Vagina (tissue), 2 donors: Measurements from ENCODE around the gene CARHSP1. TPM values are rescaled to one million over a fixed set of nuclear protein-coding genes. Genes with fewer than 3 reads are reported as not detected.
"Not testable (repeated sequence)": the region's sequence is repeated elsewhere in the genome, so short reads cannot be mapped to it uniquely, and the experiment has no call there.

Source experiments
- DNase-seq, 2 donors: peaks; one replicate each; pipeline ENCODE4 v3.0.0-alpha.2; 2017; ENCODE audit errors: extremely low spot score in 2 of 2
- H3K27ac ChIP-seq: fragments of 200-600 bp; sonication (generic); one replicate; pipeline ENCODE4 v1.5.1; 2019
- H3K27me3 ChIP-seq: fragments of 200-600 bp; sonication (generic); one replicate; pipeline ENCODE4 v1.5.1; 2019
- H3K36me3 ChIP-seq, 2 donors: fragments of 200-600 bp; sonication (generic); one replicate each; pipeline ENCODE4 v1.5.1; 2017 to 2019
- H3K4me1 ChIP-seq: fragments of 200-600 bp; sonication (generic); one replicate; pipeline ENCODE4 v1.5.1; 2019
- H3K4me3 ChIP-seq, 2 donors: fragments of 200-600 bp; sonication (generic); 1 replicate in 1 of 2; 2 replicates in 1 of 2; pipeline ENCODE4 v1.5.1; 2016 to 2019
- H3K9me3 ChIP-seq: fragments of 200-600 bp; sonication (generic); one replicate; pipeline ENCODE4 v1.5.1; 2019
- POLR2A ChIP-seq, 2 donors: fragments of 450-650 bp; IDR thresholded peaks; one replicate each; pipeline ENCODE4 v1.6.1; 2017; ENCODE audit warnings: antibody characterized with exemption in 2 of 2, mild to moderate bottlenecking in 2 of 2, moderate library complexity in 2 of 2
- POLR2AphosphoS5 ChIP-seq, 2 donors: sonication (generic); formaldehyde crosslinking; IDR thresholded peaks; one replicate each; pipeline ENCODE4 v1.9.0; 2017; ENCODE audit warnings: antibody characterized with exemption in 2 of 2, mild to moderate bottlenecking in 2 of 2, low read depth in 1 of 2; ENCODE audit not compliant: insufficient read depth in 1 of 2
- intact Hi-C: fragments of 100-400 bp; cut with DNase I; formaldehyde crosslinking; loops from one replicate; pipeline ENCODE4 v1.15.1; 2023
- total RNA-seq: library from RNA; depleted of rRNA; stranded (reverse); fragments of >200 nt; gene quantifications from one replicate; pipeline ENCODE4 v1.2.3, GENCODE V29; 2016
- TF ChIP-seq, protein P1 (sequence below), 3 experiments: fragments of 450-650 bp in 2 of 3; fragments of 200-600 bp in 1 of 3; sonication (generic) in 1 of 3; IDR thresholded peaks; one replicate each; pipeline ENCODE4 v1.5.1; 2017 to 2019; ENCODE audit warnings: antibody characterized with exemption in 3 of 3, mild to moderate bottlenecking in 2 of 3, moderate library complexity in 2 of 3

Gene CARHSP1
- total RNA-seq, 1 donor from 2014 or later = 125 TPM

DNA sequence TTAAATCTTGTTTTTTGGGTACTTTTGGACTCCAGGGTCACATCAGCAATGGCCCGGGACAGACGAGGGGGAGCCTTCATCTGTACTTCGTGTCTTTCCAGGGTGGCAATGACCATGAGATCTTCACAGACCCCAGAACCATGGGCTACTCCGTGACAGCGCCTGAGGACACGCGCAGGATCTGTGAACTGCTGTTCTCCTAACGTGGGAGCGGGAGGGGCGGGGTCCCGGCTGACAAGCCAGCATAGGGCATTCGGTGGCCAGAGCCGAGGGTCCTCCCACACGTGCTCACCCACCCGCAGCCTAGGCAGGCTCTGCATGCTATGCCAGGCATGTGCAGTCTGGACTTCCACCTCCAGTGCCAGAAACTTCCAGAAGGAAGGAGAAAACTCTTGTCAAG, 21.2 kb downstream of the CARHSP1 start:
- no peaks in the 10 kb centered on the region for H3K9me3 ChIP-seq

DNA sequence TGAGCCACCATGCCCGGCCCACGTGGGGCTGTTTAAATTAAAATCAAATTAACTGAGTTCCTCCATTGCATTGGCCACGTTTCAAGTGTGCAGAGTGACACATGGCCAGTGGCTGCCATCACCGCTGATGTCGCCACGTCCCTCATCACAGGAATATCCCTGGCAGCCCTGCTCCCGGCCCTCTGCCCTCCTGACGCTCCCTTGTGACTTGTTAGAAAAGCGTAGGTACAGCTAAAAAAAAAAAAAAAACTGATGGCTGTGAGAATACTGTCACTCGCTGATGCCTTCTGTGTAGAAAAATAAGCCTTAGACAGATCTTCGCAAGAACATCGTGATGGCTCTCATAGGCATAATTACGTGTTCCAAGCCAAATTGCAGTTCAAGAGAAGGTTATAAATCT, 21.7 kb downstream of the CARHSP1 start:
- peak in 1 of 2 donors; percentile 44 for DNase-seq
- Histone ChIP-seq H3K4me1 (peaks cover 22% of the 10 kb centered on the region), H3K4me3 (no peak overlapping the region), H3K9me3 (no peaks in the 10 kb centered on the region), H3K27me3 (no peaks in the 10 kb centered on the region), H3K27ac (no peak overlapping the region), H3K36me3 (no peaks in the 10 kb centered on the region)
- intact Hi-C loops = no loop called here
- TF ChIP-seq POLR2AphosphoS5 (IDR thresholded peaks at IDR 0.05; ENCODE audit: insufficient read depth in 1 of 2, low read depth in 1 of 2) = no peak
- TF ChIP-seq, protein P1, sequence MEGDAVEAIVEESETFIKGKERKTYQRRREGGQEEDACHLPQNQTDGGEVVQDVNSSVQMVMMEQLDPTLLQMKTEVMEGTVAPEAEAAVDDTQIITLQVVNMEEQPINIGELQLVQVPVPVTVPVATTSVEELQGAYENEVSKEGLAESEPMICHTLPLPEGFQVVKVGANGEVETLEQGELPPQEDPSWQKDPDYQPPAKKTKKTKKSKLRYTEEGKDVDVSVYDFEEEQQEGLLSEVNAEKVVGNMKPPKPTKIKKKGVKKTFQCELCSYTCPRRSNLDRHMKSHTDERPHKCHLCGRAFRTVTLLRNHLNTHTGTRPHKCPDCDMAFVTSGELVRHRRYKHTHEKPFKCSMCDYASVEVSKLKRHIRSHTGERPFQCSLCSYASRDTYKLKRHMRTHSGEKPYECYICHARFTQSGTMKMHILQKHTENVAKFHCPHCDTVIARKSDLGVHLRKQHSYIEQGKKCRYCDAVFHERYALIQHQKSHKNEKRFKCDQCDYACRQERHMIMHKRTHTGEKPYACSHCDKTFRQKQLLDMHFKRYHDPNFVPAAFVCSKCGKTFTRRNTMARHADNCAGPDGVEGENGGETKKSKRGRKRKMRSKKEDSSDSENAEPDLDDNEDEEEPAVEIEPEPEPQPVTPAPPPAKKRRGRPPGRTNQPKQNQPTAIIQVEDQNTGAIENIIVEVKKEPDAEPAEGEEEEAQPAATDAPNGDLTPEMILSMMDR (IDR thresholded peaks at IDR 0.05) = no peak
- TF ChIP-seq POLR2A (IDR thresholded peaks at IDR 0.05) = no peak

More for the DNA sequence above, 21.2 kb downstream of the CARHSP1 start:
- H3K36me3 ChIP-seq = no peaks in the 10 kb centered on the region
- peaks cover 22% of the 10 kb centered on the region for H3K4me1 ChIP-seq
- H3K27me3 ChIP-seq = no peaks in the 10 kb centered on the region
- TF ChIP-seq POLR2AphosphoS5 (IDR thresholded peaks at IDR 0.05; ENCODE audit: insufficient read depth in 1 of 2, low read depth in 1 of 2) (no peak), POLR2A (IDR thresholded peaks at IDR 0.05) (no peak)
- TF ChIP-seq, protein P1 (IDR thresholded peaks at IDR 0.05) = no peak
- no peak overlapping the region for H3K4me3 ChIP-seq
- peak in 1 of 2 donors; percentile 75 for DNase-seq
- intact Hi-C loops = no loop called here
- no peak overlapping the region for H3K27ac ChIP-seq

DNA sequence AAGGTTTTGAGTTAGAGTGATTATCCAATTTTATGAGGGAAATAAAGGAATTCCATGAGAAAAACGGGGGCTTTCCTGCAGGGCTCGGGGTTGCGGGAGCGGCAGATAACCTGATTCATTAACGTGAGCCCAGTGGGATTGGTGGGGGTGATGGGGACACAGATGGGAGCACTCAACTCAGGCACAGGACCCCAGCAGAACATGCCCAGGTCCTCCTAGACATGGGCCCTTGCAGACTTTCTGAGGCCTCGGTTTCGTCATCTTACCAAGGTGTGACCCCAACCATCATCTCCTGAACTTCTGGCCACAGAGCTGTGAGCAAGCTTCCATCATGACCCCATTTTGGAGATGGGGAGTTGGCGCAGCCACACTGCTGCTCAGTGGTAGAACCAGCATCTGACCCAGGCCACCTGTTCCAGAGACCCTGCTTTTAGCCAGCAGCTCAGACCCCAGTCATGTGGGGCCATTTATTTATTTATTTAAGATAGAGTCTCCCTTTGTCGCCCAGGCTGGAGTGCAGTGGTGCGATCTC, 22.3 kb downstream of the CARHSP1 start:
- DNase-seq = peak in 1 of 2 donors; percentile 81
- Histone ChIP-seq H3K27ac (no peak overlapping the region), H3K27me3 (no peaks in the 10 kb centered on the region), H3K4me1 (peaks cover 22% of the 10 kb centered on the region), H3K9me3 (no peaks in the 10 kb centered on the region), H3K36me3 (no peaks in the 10 kb centered on the region), H3K4me3 (no peak overlapping the region)
- intact Hi-C loops = no loop called here
- TF ChIP-seq POLR2AphosphoS5 (IDR thresholded peaks at IDR 0.05; ENCODE audit: insufficient read depth in 1 of 2, low read depth in 1 of 2) = no peak
- TF ChIP-seq, protein P1 (IDR thresholded peaks at IDR 0.05) = no peak
- no peak for TF ChIP-seq POLR2A (IDR thresholded peaks at IDR 0.05)

DNA sequence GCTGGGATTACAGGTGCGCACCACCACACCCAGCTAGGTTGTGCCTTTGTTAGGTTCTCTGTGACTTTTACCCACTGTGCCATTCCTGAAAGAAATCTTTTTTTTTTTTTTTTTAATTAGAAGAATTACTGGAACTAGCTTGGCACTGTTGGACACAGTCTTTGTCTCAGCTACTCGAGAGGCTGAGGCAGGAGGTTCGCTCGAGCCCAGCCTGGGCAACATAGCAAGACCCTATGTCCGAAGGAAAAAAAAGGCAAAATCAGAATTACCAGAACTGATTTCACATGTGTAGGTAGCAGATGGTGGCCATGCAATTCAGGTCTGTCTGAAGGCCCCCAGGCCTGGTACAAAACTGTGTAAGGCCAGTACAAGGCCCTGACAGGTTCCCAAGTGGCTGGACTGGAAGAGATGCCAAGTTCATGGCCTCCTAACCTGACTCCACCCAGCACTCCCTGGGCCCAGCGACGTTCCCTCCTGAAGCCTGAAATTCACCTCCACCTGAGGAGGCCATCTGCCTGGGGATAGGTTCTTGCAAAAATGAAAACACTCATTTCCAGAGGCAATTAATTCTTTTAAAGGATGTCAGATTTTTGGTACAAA, 23.0 kb downstream of the CARHSP1 start:
- TF ChIP-seq POLR2AphosphoS5 (IDR thresholded peaks at IDR 0.05; ENCODE audit: insufficient read depth in 1 of 2, low read depth in 1 of 2) = no peak
- TF ChIP-seq, protein P1 (IDR thresholded peaks at IDR 0.05) = no peak
- no peak for TF ChIP-seq POLR2A (IDR thresholded peaks at IDR 0.05)
- peaks cover 20% of the 10 kb centered on the region for H3K4me1 ChIP-seq
- no peaks in the 10 kb centered on the region for H3K27me3 ChIP-seq
- H3K27ac ChIP-seq = no peak overlapping the region
- peak in 1 of 2 donors; percentile 71 for DNase-seq
- no peaks in the 10 kb centered on the region for H3K9me3 ChIP-seq
- intact Hi-C loops = no loop called here
- no peak overlapping the region for H3K4me3 ChIP-seq
- H3K36me3 ChIP-seq = no peaks in the 10 kb centered on the region

DNA sequence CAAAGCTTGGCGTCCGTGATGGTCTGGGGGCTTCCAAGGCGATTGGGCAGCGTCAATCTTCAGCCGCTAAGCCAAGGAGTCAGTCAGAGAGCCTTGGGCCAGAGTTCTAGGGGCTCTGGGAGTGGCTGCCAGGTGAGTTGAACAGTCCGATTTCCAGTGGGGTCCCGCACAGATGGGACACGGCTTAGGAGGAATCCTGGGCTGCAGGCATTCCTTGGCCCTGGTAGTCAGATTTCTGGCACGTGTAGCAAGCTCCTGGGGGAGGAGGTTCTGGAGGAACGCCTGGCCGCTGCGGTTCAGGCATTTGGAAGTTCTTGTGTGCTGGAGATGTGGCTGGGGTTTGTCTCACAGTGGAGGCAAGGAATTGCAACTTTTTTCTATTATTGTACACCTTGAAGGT, 25.5 kb downstream of the CARHSP1 start:
- H3K27ac ChIP-seq, H3K9me3 ChIP-seq, H3K4me3 ChIP-seq, H3K27me3 ChIP-seq, intact Hi-C loops, DNase-seq, H3K36me3 ChIP-seq, H3K4me1 ChIP-seq: not testable (repeated sequence)

DNA sequence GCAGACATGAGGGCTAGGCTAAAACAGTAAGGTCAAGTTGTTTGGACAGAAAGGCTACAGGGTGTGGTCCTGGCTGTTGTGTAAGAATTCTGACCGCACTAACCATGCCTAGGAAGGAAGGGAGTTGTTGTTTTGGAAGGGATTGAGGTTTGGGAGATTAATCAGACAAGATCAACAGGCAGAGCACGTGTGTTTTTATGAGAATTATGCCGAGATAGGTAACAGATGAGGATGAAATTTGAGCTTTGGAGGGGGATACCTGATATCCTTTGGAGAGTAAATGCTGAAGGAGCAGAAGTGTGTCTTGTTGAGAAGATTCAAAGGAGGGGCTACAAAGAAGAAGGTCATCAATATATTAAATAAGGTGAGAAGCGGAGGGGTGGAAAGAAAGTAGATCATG, 26.8 kb downstream of the CARHSP1 start:
- H3K4me1 ChIP-seq, intact Hi-C loops, H3K4me3 ChIP-seq, H3K9me3 ChIP-seq, H3K36me3 ChIP-seq, H3K27me3 ChIP-seq: not testable (repeated sequence)
- H3K27ac ChIP-seq = peak overlapping the region; percentile 36
- DNase-seq = peak in 1 of 2 donors; percentile 40

DNA sequence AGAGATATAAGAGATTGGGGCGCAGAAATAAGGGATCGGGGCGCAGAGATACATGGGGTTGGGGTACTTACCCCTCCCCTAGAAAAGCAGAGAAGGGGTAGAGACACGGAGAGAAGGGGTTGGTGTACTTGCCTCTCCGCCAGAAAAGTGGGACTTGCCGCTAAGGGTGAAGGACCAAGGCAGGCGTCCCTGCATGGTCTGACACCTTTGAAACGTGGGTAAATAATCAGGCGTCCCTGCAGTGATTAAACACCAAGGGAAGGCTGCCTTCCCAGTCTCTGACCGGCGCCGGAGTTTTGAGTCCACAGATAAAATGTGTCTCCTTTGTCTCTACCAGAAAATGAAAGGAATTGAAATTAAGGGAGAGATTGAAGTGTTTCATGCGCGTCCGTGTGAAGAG, 31.2 kb downstream of the CARHSP1 start:
- H3K4me3 ChIP-seq, H3K9me3 ChIP-seq, DNase-seq, intact Hi-C loops, H3K4me1 ChIP-seq, H3K27me3 ChIP-seq, H3K27ac ChIP-seq, H3K36me3 ChIP-seq: not testable (repeated sequence)

DNA sequence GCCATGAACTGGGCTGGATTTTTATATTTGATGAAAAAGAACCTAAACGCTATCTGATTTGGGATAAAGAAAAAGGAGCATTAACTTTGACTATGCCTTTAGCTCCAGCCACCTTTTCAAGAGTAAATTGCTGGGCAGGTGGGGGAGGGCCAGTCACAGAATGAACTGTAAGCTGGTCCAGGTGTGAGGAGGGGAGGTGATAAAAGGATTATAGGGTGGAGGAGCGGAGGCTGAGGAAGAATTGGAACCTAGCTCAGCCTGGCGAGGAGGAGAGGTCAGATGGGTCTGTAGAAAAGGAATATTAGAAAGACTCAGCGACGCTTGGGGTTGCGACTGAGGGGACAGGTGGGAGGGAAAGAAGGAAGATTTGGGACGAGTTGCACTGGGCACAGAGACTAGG, 32.0 kb downstream of the CARHSP1 start:
- H3K27me3 ChIP-seq, DNase-seq, H3K4me3 ChIP-seq, H3K9me3 ChIP-seq, intact Hi-C loops, H3K27ac ChIP-seq, H3K36me3 ChIP-seq, H3K4me1 ChIP-seq: not testable (repeated sequence)
